Motor neuron (in vitro differentiated cells): Measurements from ENCODE around the gene PPP2R5C. TPM values are rescaled to one million over a fixed set of nuclear protein-coding genes. Genes with fewer than 3 reads are reported as not detected.

Experiments
- ATAC-seq, 8 experiments: fragments of 200-7000 bp; cut with Tn5 transposase; replicated peaks in 6 of 8; 2 replicates each; pipeline ENCODE4 v1.8.0; 2021; ENCODE audit warnings: mild to moderate bottlenecking in 8 of 8, moderate library complexity in 8 of 8
- H3K27ac ChIP-seq, 2 donors: fragments of 250-450 bp; sonication (Bioruptor Pico); 2 replicates each; pipeline ENCODE4 v1.9.0; 2021; ENCODE audit warnings: antibody characterized with exemption in 2 of 2, mild to moderate bottlenecking in 2 of 2, moderate library complexity in 1 of 2
- H3K4me1 ChIP-seq, 2 donors: fragments of 250-450 bp; sonication (Bioruptor Pico); replicated peaks in 1 of 2; 2 replicates each; pipeline ENCODE4 v1.6.1; 2021; ENCODE audit warnings: antibody characterized with exemption in 2 of 2, mild to moderate bottlenecking in 2 of 2, moderate library complexity in 1 of 2
- H3K4me3 ChIP-seq, 5 donors: fragments of 250-450 bp; sonication (Bioruptor Pico); 2 replicates each; pipeline ENCODE4 v1.9.0; 2021; ENCODE audit warnings: antibody characterized with exemption in 5 of 5, mild to moderate bottlenecking in 5 of 5, moderate library complexity in 4 of 5
- WGBS, 10 experiments: fragments of 450-650 bp; shearing (Covaris generic); methylation state at CpG; one replicate each; pipeline ENCODE4 v1.0.0; 2022; 5-methylcytosine and 5-hydroxymethylcytosine counted together
- in situ Hi-C, 9 experiments: fragments of 400-800 bp; cut with MboI; loops; one replicate each; pipeline ENCODE4 v1.15.0; 2021; ENCODE audit warnings: low sequenced_read_pairs in 9 of 9, low pct_unique_long_range_greater_than_20kb in 2 of 9; ENCODE audit not compliant: unreplicated experiment in 9 of 9
- total RNA-seq, 8 experiments: library from RNA; unstranded; fragments of 300-600 nt; gene quantifications; 2 replicates each; pipeline versions ENCODE4 v1.2.3 to v1.2.4, GENCODE V29; 2022

The PPP2R5C gene
- total RNA-seq, 8 experiments from 2014 or later, result 84.4 to 112 (median 94.7) TPM

GRCh38 chr14:101730626-101731186 is 30.8 kb upstream of the PPP2R5C start:
- WGBS, 10 experiments, result 60% methylated on average over 1 of the region's 3 CpGs; no CpG with 5 or more reads in 9 of the 10 experiments
- peaks cover 7 to 8% of the 10 kb centered on the region in 2 donors for H3K4me1 ChIP-seq
- in situ Hi-C loops, result no loop called here
- ATAC-seq, result no peak
- no peak overlapping the region for H3K4me3 ChIP-seq
- H3K27ac ChIP-seq, result peak overlapping the region in 1 of 2 donors; percentile 45

- H3K27ac ChIP-seq, result peak overlapping the region in 1 of 2 donors; percentile 45
- in situ Hi-C loops, result no loop called here
- peaks cover 7 to 8% of the 10 kb centered on the region in 2 donors for H3K4me1 ChIP-seq
- no peak overlapping the region for H3K4me3 ChIP-seq
- ATAC-seq, result peak; percentile 96 to 100 (median 99)
- WGBS, 10 experiments, result 0 to 80% (median 19%) methylated on average over 1 to 15 of the region's 16 CpGs
Measured at GRCh38 chr14:101731187-101732080, 30.1 kb upstream of the PPP2R5C start.

- 54 to 94% (median 82%) methylated on average over 1 to 5 of the region's 5 CpGs; no CpG with 5 or more reads in 2 of the 10 experiments for WGBS, 10 experiments
- ATAC-seq, result no peak
- Histone ChIP-seq H3K27ac (no peak overlapping the region), H3K4me1 (peaks cover 7 to 8% of the 10 kb centered on the region in 2 donors), H3K4me3 (no peak overlapping the region)
- in situ Hi-C loops, result no loop called here
Measured at GRCh38 chr14:101732118-101732517, 29.4 kb upstream of the PPP2R5C start.

DNA sequence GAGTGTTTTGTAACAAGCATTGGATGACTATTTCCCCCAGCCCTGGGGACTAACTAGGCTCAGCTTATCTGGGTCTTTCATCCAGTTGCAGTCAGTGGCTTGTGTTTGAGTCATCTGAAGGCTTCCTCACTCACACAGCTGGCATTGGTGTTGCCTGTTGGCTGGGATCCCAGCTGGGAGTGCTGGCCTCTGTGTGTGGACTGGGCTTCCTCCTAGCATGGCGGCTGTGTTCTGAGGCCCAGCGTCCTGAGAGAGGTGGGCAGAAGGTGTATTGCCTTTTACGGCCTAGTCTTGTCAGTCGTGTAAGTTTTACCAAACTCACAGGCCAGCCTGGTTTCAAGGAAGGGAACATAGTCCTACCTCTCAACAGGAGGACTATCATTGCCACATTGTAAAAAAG is 28.3 kb upstream of the PPP2R5C start:
- peaks cover 7 to 8% of the 10 kb centered on the region in 2 donors for H3K4me1 ChIP-seq
- 77 to 100% (median 80%) methylated on average over 1 to 4 of the region's 4 CpGs; no CpG with 5 or more reads in 5 of the 10 experiments for WGBS, 10 experiments
- no peak overlapping the region for H3K27ac ChIP-seq
- no peak for ATAC-seq
- H3K4me3 ChIP-seq, result no peak overlapping the region
- in situ Hi-C loops, result no loop called here

DNA sequence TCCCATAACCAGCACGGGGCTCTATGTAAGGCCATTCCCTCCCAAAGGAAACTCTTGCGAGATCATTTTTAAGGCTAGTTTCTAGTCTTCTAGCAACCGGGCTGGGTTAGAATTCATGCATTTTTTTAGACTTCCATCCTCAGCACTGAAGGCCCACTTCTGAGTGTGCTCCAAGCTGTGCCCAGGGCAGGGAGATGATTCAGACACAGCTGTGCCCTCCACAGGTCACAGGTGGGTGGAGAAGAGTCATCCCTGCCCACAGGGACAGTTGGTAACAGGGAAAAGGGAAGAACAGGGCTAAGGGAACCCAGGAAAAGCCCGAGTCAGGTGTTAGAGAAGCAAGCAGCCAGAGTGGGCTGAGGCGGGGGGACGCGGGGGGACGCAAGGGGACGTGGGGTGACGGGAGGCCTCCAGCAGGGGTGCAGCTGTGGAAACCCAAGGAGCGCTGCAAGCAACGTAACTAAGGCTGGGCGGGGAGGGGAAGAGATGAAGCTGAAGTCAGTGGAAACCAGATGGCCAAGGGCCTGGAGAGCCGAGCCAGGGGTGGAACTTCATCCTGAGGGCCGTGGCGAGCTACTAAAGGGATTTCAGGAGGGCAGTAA is 27.2 kb upstream of the PPP2R5C start:
- ATAC-seq, result peak in 1 of 8 experiments; percentile 35
- 62 to 100% (median 80%) methylated on average over 1 to 9 of the region's 16 CpGs; no CpG with 5 or more reads in 5 of the 10 experiments for WGBS, 10 experiments
- in situ Hi-C loops, result no loop called here
- Histone ChIP-seq H3K27ac (no peak overlapping the region), H3K4me1 (peaks cover 7 to 8% of the 10 kb centered on the region in 2 donors), H3K4me3 (no peak overlapping the region)

- in situ Hi-C loops, result no loop called here
- WGBS, 10 experiments, result 57 to 89% (median 76%) methylated on average over 3 to 7 of the region's 7 CpGs; no CpG with 5 or more reads in 2 of the 10 experiments
- no peak overlapping the region for H3K4me3 ChIP-seq
- no peak for ATAC-seq
- H3K4me1 ChIP-seq, result peaks cover 7 to 8% of the 10 kb centered on the region in 2 donors
- no peak overlapping the region for H3K27ac ChIP-seq
Measured at GRCh38 chr14:101735453-101735852, 26.1 kb upstream of the PPP2R5C start.

DNA sequence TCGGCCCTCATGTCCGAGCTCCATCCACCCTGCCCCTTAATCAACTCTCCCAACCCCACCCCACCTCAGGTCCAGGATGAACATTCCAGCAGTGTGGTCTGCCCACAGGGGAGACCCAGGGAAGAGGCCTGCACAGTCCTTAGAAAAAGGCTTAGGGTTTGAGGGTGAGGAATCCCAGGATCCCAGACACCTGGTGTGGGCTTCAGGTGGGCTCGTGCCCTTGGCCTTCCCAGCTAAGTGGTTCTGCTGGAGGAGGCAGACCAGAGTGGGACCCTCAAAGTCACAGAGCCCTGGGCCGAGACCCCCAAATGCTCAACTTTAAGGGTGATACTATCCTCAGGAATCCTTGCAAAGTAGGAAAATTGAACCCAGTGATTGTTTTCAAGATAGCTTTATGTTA is 25.4 kb upstream of the PPP2R5C start:
- 10 to 100% (median 60%) methylated on average over 1 to 2 of the region's 4 CpGs; no CpG with 5 or more reads in 7 of the 10 experiments for WGBS, 10 experiments
- H3K4me3 ChIP-seq, result no peak overlapping the region
- H3K4me1 ChIP-seq, result peaks cover 6 to 7% of the 10 kb centered on the region in 2 donors
- no peak for ATAC-seq
- in situ Hi-C loops, result no loop called here
- H3K27ac ChIP-seq, result no peak overlapping the region

GRCh38 chr14:101736585-101736984 is 24.9 kb upstream of the PPP2R5C start:
- ATAC-seq, result no peak
- in situ Hi-C loops, result no loop called here
- 67 to 100% (median 79%) methylated on average over 1 to 3 of the region's 8 CpGs; no CpG with 5 or more reads in 4 of the 10 experiments for WGBS, 10 experiments
- Histone ChIP-seq H3K27ac (no peak overlapping the region), H3K4me1 (peaks cover 1% of the 10 kb centered on the region in 2 donors), H3K4me3 (no peak overlapping the region)

- ATAC-seq, result no peak
- no peak overlapping the region for H3K27ac ChIP-seq
- WGBS, 10 experiments, result 20 to 100% (median 74%) methylated on average over 2 to 8 of the region's 11 CpGs; no CpG with 5 or more reads in 3 of the 10 experiments
- in situ Hi-C loops, result no loop called here
- no peak overlapping the region for H3K4me3 ChIP-seq
- H3K4me1 ChIP-seq, result no peaks in the 10 kb centered on the region
Measured at GRCh38 chr14:101737414-101738339, 23.8 kb upstream of the PPP2R5C start.

DNA sequence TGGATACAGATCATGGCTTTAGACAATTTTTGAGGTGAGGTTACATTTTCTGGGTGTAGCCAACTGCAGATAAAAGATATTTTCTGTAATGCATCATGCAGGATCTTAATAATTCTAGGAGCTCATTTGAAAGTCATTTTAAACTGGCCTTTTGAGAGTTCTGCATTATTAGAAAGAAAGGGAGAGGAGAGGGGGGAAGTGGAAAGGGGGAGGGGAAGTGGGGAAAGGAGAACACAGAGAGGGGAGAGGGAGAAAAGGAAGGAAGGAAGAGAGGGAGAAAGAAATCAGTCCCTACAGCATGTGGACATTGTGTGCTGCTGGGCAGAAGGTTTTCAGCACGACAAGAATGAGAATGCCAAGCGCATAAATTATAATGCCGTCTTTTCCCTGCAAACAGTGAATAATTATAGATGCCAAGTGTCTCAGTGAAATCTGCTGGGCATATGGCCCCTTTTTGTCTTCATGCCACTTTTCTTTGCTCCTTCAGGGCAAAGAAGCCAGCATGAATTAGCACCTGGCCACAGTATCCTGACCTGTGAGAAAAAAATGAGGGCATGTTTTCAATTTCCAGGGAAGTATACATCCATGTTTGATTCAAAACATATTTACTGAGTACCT is 22.7 kb upstream of the PPP2R5C start:
- Histone ChIP-seq H3K4me3 (no peak overlapping the region), H3K27ac (no peak overlapping the region), H3K4me1 (no peaks in the 10 kb centered on the region)
- ATAC-seq, result peak in 2 of 8 experiments; percentile 37 to 48
- in situ Hi-C loops, result no loop called here
- 30 to 100% (median 72%) methylated on average over 1 to 3 of the region's 3 CpGs; no CpG with 5 or more reads in 6 of the 10 experiments for WGBS, 10 experiments

DNA sequence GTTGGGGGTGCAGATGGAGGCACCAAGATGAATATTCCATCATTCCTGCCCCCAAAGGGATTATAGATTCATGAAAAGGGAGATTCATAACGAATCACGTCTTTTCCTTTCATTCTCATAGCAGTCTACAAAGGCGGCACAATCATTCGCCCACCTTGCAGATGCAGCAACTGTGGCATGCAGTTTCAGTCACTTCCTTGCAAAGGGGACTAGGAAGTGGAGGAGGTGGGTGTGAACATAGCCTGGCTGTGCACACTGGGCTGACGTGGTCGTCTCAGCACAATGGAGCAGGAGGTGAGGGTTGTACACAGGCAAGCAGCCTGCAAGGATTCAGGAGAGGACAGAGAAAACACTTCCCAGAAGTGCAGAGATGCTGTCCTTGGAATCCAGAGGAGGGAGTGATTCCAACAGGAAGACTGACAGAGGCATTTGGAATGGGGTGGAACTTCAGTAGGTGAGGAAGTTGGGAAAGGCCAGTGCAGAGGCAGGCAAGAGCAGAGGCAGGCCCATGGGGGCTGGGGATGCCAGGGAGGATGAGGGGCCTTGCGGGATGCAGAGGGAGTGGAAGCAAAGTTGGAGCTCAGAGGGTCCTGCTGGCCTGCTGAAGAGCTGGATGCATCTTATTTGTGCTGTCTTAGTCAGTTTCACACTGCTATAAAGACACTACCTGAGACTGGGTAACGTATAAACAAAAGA is 21.9 kb upstream of the PPP2R5C start:
- H3K4me1 ChIP-seq, result no peaks in the 10 kb centered on the region
- 0 to 100% (median 51%) methylated on average over 1 to 7 of the region's 8 CpGs; no CpG with 5 or more reads in 3 of the 10 experiments for WGBS, 10 experiments
- in situ Hi-C loops, result no loop called here
- H3K4me3 ChIP-seq, result no peak overlapping the region
- ATAC-seq, result no peak
- no peak overlapping the region for H3K27ac ChIP-seq
